SU-DHL-6 (cell line): ENCODE data around the gene CXCR5.

Source experiments
- H2AFZ ChIP-seq: fragments of 200-600 bp; sonication (generic); 2 replicates; pipeline ENCODE4 v1.6.1; 2014; ENCODE audit warnings: low read depth, mild to moderate bottlenecking, moderate library complexity, mixed read lengths, antibody characterized with exemption, low read length; ENCODE audit not compliant: severe bottlenecking
- H3F3A ChIP-seq: fragments of 200-600 bp; shearing (Covaris generic); 2 replicates; pipeline ENCODE4 v1.6.0; 2016; ENCODE audit warnings: antibody characterized with exemption, mild to moderate bottlenecking; ENCODE audit not compliant: insufficient read depth
- H3K27ac ChIP-seq: fragments of 200-600 bp; sonication (generic); 2 replicates; pipeline ENCODE4 v1.5.1; 2016; ENCODE audit warnings: low read depth, mild to moderate bottlenecking, low read length, moderate library complexity, mixed read lengths
- H3K27me3 ChIP-seq: fragments of 200-600 bp; sonication (generic), shearing (Covaris generic); 2 replicates; pipeline ENCODE4 v1.6.0; 2014; ENCODE audit warnings: mild to moderate bottlenecking, low read length
- H3K36me3 ChIP-seq: fragments of 200-600 bp; sonication (generic); 2 replicates; pipeline ENCODE4 v1.6.1; 2014; ENCODE audit warnings: mild to moderate bottlenecking, low read length, mixed read lengths
- H3K4me2 ChIP-seq: fragments of 300-600, 200-600 bp; shearing (Covaris generic), sonication (generic); 2 replicates; pipeline ENCODE4 v1.6.0; 2014; ENCODE audit warnings: low read length, low read depth, mild to moderate bottlenecking; ENCODE audit not compliant: poor library complexity, severe bottlenecking
- H3K4me3 ChIP-seq: fragments of 200-600 bp; sonication (generic); 2 replicates; pipeline ENCODE4 v1.5.1; 2014; ENCODE audit warnings: antibody characterized with exemption, low read length, mild to moderate bottlenecking, mixed read lengths; ENCODE audit not compliant: insufficient read depth, poor library complexity, severe bottlenecking
- H3K79me2 ChIP-seq: fragments of 200-600 bp; sonication (generic); 2 replicates; pipeline ENCODE4 v1.6.1; 2014; ENCODE audit warnings: mild to moderate bottlenecking, low read length, moderate library complexity; ENCODE audit not compliant: insufficient read depth
- H3K9ac ChIP-seq: fragments of 200-600 bp; sonication (generic); 2 replicates; pipeline ENCODE4 v1.7.0; 2014; ENCODE audit warnings: mild to moderate bottlenecking, low read length
- H3K9me2 ChIP-seq: fragments of 200-600 bp; sonication (generic); replicated peaks from 2 replicates; pipeline ENCODE4 v1.6.1; 2014; ENCODE audit warnings: low read length; ENCODE audit not compliant: insufficient read depth
- H3K9me3 ChIP-seq: fragments of 200-600 bp; sonication (generic); 2 replicates; pipeline ENCODE4 v1.6.1; 2014; ENCODE audit warnings: low read length, mixed read lengths; ENCODE audit not compliant: insufficient read depth
- H4K20me1 ChIP-seq: fragments of 200-600 bp; sonication (generic); 2 replicates; pipeline ENCODE4 v1.6.1; 2014; ENCODE audit warnings: low read depth, mild to moderate bottlenecking, antibody characterized with exemption, low read length, moderate library complexity, mixed read lengths
- CTCF ChIP-seq: fragments of 200-600 bp; sonication (generic); IDR thresholded peaks from one replicate; pipeline ENCODE4 v1.5.1; 2017; ENCODE audit warnings: antibody characterized with exemption, mild to moderate bottlenecking, low read length, moderate library complexity; ENCODE audit not compliant: insufficient read depth, poor library complexity, severe bottlenecking
- EZH2phosphoT487 ChIP-seq: fragments of 200-600 bp; sonication (generic), shearing (Covaris generic); conservative IDR thresholded peaks from 2 replicates; pipeline ENCODE4 v1.6.1; 2018; ENCODE audit warnings: mild to moderate bottlenecking, antibody characterized with exemption, low read length, moderate library complexity, mixed read lengths

The CXCR5 gene

GRCh38 chr11:118886681-118887111 lies 3.0 kb downstream of the CXCR5 start:
- H2AFZ ChIP-seq, result no peak overlapping the region

GRCh38 chr11:118887206-118887605 lies 3.5 kb downstream of the CXCR5 start:
- Histone ChIP-seq H2AFZ (no peak overlapping the region), H3K27ac (peak overlapping the region; percentile 65), H3F3A (peaks cover 23% of the 10 kb centered on the region), H3K4me3 (no peak overlapping the region), H3K4me2 (peak overlapping the region; percentile 80), H4K20me1 (no peaks in the 10 kb centered on the region), H3K79me2 (peaks cover 33% of the 10 kb centered on the region), H3K36me3 (no peaks in the 10 kb centered on the region), H3K9me2 (no peaks in the 10 kb centered on the region), H3K27me3 (no peaks in the 10 kb centered on the region), H3K9me3 (no peaks in the 10 kb centered on the region), H3K9ac (no peak overlapping the region)
- no peak for TF ChIP-seq CTCF
- TF ChIP-seq EZH2phosphoT487, result no peak

More at GRCh38 chr11:118886681-118887111, 3.0 kb downstream of the CXCR5 start:
- Histone ChIP-seq H3K9me3 (no peaks in the 10 kb centered on the region), H3K27me3 (no peaks in the 10 kb centered on the region), H4K20me1 (no peaks in the 10 kb centered on the region), H3K36me3 (no peaks in the 10 kb centered on the region), H3K4me3 (no peak overlapping the region), H3K79me2 (peaks cover 33% of the 10 kb centered on the region), H3K9me2 (no peaks in the 10 kb centered on the region), H3K9ac (peak overlapping the region; percentile 71), H3K27ac (peak overlapping the region; percentile 65), H3K4me2 (peak overlapping the region; percentile 80), H3F3A (peaks cover 20% of the 10 kb centered on the region)
- no peak for TF ChIP-seq CTCF
- TF ChIP-seq EZH2phosphoT487, result no peak

GRCh38 chr11:118888398-118888797 lies 4.7 kb downstream of the CXCR5 start:
- no peak overlapping the region for H3K9ac ChIP-seq
- H3K9me3 ChIP-seq, result no peaks in the 10 kb centered on the region
- no peaks in the 10 kb centered on the region for H3K27me3 ChIP-seq
- peaks cover 15% of the 10 kb centered on the region for H3F3A ChIP-seq
- H3K27ac ChIP-seq, result no peak overlapping the region; the same call in 1 of the 2 replicates
- H3K79me2 ChIP-seq, result peaks cover 33% of the 10 kb centered on the region
- no peaks in the 10 kb centered on the region for H4K20me1 ChIP-seq
- H3K4me3 ChIP-seq, result no peak overlapping the region
- no peaks in the 10 kb centered on the region for H3K9me2 ChIP-seq
- TF ChIP-seq EZH2phosphoT487 (no peak), CTCF (no peak)
- H2AFZ ChIP-seq, result no peak overlapping the region
- H3K4me2 ChIP-seq, result no peak overlapping the region
- no peaks in the 10 kb centered on the region for H3K36me3 ChIP-seq

DNA sequence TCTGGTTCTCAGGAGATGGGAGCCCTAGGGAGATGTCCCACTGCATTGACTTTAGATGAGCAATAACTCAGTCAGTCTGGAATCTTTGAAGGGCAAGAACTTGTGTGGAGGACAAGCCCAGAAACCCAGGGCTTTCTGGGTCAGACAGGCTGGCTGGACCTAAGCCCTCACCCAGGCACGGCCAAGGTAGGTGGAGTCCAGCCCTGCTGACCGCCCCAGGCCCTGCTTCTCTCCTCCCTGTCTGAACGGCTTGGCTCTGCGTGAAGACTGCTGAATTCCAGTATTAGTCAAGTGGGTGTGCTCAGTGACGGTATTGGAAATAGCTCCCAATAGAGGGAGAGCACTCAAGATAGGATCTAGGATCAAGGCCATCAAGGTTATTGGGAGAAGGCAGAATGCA lies 6.1 kb downstream of the CXCR5 start:
- H3K79me2 ChIP-seq, result peaks cover 28% of the 10 kb centered on the region
- H2AFZ ChIP-seq, result no peak overlapping the region
- H3F3A ChIP-seq, result peaks cover 14% of the 10 kb centered on the region; the same call in 1 of the 2 replicates
- no peaks in the 10 kb centered on the region for H3K36me3 ChIP-seq
- no peaks in the 10 kb centered on the region for H3K27me3 ChIP-seq
- no peak overlapping the region for H3K4me3 ChIP-seq
- no peak overlapping the region for H3K9ac ChIP-seq
- no peaks in the 10 kb centered on the region for H3K9me2 ChIP-seq
- no peaks in the 10 kb centered on the region for H3K9me3 ChIP-seq
- TF ChIP-seq CTCF, result no peak
- no peak for TF ChIP-seq EZH2phosphoT487
- H4K20me1 ChIP-seq, result no peaks in the 10 kb centered on the region
- no peak overlapping the region for H3K4me2 ChIP-seq
- no peak overlapping the region for H3K27ac ChIP-seq
